Measurements from ENCODE around the gene ENTPD3. TPM values are rescaled to one million over a fixed set of nuclear protein-coding genes. Genes with fewer than 3 reads are reported as not detected.

The ENTPD3 gene, protein sequence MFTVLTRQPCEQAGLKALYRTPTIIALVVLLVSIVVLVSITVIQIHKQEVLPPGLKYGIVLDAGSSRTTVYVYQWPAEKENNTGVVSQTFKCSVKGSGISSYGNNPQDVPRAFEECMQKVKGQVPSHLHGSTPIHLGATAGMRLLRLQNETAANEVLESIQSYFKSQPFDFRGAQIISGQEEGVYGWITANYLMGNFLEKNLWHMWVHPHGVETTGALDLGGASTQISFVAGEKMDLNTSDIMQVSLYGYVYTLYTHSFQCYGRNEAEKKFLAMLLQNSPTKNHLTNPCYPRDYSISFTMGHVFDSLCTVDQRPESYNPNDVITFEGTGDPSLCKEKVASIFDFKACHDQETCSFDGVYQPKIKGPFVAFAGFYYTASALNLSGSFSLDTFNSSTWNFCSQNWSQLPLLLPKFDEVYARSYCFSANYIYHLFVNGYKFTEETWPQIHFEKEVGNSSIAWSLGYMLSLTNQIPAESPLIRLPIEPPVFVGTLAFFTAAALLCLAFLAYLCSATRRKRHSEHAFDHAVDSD
- not detected in 2 replicates for total RNA-seq (2014; rRNA removed; shearing (Covaris generic))
- polyA plus RNA-seq (2015; cell fraction: cytosol; rRNA removed) = not detected in 2 replicates
- polyA plus RNA-seq (2015; cell fraction: nucleus; rRNA removed) = not detected in 2 replicates

DNA sequence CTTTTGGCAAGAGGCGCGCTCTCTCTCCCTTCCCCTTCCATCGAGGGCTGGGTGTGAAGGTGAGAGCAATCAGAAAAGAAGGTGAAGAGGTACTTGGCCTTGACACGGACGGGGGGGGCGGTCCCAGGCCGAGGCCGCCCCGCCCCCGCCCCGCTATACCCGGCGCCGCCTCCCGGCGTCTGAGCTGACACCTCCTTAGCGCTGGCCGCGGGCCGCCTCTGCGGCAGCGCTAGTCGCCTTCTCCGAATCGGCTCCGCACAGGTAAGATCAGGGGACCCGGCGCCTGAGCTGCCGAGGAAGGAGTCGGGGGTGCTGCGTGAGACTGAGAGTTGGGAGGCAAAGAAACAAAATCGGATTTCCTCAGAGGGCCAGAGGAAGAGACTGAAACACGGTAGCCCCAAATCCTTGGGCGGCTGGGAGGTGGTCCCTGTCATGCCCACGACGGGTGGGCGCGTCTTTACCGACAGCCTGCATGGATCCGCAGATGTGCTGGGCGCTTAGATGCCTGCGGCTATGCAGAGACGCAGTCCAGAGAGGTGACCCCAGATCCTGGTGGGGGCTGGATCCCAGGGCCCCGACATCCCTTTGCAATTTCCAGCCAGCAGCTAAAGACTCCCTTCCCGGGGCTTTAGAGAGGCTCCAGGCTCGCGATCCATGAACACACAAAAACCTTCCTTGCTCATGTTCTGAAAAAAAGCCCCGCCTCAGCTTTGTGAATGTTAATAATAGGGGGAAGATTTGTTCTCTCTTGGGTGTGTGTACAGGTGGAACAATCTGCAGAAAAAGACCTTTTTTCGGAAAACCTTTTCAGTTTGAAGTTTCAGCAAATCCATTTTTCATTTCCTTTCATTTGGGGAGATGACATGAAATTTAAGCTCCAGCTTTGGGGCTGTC lies at the start of gene ENTPD3:
ENTPD3 (plus strand) TSS at position 184 of the 894 bp plus-strand sequence. CDS start 874 bp downstream, outside the sequence.
- DNase-seq (ENCODE audit: low read depth) = no peak

DNA sequence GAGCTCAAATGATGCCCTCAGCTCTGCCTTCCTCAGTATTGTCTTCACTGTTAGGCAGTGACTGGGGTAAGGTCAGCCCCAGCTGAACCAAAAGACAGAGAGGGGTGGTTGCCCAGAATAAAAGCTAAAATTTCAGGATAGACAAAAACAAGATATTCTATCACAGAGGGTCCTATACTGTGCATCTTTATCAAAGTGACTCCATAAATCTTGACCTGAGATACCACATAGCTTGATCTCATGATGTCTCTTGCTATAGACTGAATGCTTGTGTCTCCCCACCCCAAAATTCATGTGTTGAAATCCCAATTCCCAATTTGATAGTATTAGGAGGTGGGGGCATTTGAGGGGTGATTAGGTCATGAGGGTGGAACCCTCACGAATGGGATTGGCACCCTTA lies 47.1 kb upstream of the ENTPD3 start:
- DNase-seq (ENCODE audit: low read depth) = no peak

DNA sequence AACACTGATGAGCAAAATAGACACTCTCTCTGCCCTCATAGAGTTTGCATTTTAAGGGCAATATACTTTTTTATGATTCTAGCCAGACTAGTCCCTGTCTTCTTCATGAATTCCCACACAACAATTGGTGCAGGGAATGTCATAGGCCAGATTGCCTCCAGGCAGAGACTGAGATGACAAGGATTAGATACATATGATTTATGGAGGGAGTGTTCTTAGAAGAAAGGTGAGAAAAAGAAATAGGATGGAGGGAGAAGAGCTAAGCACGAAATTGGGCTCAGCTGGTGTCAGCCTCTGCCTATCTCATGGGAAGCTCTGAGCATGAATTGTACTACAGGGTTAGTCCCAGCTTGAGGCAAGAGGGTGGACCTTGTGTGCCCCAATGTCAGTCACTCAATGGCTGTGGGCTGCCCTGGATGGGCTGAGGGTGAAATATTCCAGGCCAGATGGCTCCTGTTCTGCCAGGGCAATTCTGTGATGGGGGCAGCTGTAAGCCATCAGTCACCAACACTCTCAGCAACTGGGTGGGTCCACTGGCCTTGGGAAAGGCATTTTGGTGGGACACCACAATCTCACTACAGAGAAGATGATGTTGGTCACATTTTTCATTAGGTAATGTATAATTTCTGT lies 46.3 kb upstream of the ENTPD3 start:
- DNase-seq (ENCODE audit: low read depth) = no peak

DNA sequence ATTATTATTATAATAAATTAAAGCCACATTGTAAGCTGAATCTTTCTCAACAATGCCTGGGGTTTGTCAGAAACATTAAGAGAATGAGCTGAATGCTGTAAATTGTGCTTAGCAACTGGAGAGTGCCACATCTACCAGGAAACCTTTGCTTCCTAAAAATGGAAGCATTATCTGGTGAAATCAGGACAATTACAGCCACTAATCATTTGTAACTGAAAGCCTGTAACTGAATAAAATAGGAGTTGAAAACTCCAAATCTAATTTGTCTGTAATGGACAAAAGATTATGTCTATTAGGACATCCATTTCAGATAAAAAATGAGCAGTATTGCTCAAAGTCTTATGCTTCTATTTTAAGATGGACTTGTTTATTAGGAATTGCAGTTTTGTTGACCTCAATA lies 45.3 kb upstream of the ENTPD3 start:
- no peak for DNase-seq (ENCODE audit: low read depth)

DNA sequence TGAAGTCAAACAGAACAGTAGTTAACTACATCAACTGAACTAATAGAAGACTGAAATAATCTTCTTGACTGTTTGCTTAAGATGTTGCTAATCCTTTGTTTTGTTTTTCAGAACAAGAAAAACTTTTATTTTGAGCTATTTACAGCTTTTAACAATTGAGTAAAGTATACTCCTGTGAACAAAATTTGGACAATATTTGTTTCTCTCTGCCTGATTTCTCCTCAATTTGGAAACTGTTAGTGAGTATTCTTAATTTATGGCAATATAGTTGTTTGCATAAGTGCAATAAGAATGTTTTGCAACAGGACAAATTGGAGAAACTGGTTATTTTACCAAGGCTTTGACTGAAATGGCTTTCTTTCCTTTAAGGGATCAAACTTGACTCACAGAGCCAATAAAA lies 36.5 kb upstream of the ENTPD3 start:
- no peak for DNase-seq (ENCODE audit: low read depth)

DNA sequence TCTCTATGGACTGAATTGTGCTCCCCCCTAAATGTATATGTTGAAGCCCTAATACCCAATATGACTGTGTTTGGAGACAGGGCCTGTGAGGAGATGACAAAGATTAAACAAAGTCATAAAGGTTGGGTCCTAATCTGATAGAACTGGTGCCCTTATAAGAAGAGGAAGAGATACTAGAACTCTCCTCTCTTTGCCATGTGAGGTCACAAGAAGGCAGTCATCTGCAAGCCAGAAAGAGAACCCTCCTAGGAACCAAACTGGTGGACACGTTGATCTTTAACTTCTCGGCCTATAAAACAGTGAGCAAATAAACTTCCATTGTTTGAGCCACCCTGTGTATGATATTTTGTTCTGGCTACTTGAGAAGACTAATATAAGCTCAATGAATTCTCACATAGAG lies 31.6 kb upstream of the ENTPD3 start:
- DNase-seq (ENCODE audit: low read depth) = no peak

DNA sequence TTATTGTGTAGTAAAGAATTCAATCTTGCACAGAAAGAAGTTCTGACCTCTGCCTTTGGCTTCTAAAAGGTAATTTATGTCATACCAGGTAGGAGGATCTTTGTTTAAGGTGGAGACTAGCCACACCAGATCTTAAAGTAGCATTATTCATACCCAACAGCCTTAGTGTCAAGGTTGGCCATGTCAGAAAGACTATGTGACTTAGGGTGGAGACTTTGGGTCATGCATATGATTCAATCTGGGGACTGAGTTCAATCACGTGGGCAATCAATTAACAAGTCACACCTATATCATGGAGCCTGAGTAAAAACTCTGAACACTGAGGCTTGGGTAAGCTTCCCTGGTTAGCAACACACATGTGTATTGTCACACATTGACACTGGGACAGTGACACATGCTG lies 28.5 kb upstream of the ENTPD3 start:
- no peak for DNase-seq (ENCODE audit: low read depth)

DNA sequence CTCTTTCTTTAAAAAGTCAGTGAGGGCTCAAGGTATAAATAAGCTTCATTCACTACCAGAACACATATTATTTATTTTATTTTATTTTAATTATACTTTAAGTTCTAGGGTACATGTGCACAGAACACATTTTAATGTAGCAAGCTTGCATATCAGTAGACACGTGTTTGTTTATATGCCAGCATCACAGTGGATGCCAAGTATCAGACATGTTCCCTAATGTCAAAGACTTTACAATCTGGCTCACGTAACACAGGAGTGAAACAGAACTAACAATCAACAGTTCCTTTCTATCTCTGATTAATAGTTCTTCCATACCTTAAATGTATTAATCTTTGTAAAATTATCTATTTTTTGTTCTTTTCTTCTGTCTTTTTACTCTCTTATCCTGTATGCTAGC lies 23.3 kb upstream of the ENTPD3 start:
- DNase-seq (ENCODE audit: low read depth) = no peak

DNA sequence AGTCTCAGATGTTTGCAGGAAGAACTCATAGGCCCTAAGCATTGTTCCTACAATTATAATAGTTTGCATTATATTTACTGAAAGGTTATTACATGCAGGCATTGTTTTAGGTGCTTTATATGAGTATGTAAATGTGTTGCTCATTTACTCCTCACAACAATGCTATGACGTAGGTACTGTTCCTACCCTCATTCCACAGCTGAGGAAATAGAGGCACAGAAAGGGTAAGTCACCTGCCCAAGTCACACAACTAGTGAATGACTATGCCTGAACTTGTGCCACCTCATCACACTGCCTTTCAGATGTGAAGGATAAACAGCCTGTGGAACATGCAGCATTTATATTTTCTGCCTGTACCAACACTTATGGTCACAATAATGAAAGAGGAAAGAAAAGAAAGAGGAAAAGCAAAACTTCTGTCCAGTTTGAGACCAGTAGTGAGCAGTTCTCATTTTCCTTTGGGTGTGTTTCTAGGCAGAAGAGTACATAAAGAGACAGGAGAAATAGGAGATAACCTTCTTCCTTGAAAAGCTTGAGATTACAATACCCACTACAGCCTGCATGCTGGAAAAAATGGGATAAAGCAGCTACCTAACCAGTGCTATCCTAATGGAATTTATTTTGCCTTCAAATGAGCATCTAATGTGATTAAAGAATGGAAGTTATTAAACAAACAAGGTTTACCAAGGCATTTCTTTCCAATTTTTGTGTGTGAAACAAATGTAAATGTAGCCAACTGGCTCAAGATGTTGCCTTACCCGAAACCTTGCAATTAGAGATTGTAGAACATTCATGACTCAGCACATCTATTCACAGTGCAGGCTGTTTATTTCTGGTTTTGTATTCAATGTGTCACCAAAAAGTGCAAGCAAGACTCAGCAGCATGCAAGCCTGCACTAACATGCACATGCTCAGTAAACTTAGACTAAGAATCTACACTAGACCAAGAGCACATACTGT lies 20.5 kb upstream of the ENTPD3 start:
- peak; percentile 27 for DNase-seq (ENCODE audit: low read depth)

DNA sequence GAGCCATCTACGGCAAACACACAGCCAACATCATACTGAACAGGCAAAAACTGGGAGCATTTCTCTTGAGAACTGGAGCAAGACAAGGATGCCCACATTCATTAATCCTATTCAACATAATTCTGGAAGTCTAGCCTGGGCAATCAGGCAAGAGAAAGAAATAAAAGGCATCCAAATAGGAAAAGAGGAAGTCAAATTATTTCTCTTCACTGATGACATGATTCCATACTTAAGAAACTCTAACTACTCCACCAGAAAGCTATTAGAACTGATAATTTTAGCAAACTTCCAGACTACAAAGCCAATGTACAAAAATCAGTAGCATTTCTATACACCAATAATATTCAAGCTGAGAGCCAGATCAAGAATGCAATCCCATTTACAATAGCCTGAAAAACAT lies 17.3 kb upstream of the ENTPD3 start:
- no peak for DNase-seq (ENCODE audit: low read depth)

DNA sequence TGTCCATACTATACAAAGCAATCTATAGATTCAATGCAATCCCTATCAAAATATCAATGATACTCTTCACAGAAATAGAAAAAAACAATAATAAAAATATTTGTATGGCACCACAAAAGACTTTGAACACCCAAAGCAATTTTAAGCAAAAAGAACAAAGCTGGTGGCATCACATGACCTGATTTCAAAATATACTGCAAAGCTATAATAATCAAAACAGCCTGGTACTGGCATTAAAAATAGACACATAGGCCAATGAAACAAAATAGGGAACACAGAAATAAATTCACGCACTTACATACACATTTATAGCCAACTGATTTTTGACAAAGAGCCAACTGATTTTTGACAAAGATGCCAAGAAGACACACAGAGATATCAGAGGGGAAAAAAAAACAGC lies 9.2 kb upstream of the ENTPD3 start:
- no peak for DNase-seq (ENCODE audit: low read depth)

DNA sequence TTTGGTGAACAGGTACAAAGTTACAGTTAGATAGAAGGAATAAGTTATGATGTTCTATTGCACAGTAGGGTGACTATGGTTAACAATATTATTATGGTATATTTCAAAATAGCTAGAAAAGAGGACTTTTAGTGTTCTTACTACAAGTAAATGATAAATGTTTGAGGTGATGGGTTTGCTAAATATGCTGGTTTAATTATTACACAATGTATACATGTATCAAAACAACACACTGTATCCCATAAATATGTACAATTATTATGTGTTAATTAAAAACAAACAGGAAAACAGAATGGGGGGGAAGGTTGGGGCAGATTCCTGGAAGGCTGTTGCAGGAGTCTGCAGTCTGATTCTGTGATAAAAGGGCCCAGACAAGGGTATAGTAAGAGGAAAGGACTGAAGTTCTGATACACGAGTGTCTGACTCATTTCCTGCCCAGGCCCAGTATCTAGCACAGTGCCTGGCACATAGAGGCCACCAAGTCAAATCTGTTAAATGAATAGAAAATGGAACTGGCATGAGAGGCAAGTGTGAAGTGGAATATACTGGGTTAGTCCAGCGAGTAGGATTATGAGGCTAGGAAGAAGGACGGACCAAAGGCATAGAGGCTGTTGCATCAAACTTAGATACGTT lies 7.2 kb upstream of the ENTPD3 start:
- DNase-seq (ENCODE audit: low read depth) = peak; percentile 46

DNA sequence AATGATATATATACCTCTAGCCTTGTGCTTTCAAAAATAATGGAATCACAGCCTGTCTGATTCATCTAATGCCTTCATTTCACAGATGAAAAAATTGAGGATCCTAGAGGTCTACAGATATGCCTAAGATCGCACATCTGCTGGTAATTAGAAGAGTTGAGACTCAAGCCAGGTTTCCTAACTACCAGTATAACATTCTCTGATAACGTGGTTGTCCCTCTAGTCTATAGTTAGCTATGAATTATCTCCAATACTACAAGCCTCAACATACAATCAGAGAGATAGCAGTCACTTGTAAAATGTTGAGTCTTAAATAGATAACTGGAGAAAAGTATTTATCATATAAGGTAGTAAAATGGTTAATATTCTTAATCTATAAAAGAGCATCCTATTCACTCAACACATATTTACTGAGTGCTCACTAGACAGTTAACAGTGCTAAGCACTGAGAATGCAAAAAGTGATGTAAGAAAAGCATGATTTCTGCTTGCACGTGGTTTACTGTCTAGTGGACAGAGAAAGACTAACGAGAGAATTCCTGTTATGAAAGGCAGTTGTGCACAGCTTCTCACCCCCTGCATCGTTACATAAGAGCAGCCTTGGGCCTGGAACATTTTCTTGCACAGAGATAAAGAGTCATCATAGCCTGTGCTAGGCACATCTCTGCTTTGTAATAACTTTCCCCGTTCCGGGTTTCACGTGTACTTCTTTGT lies 4.9 kb upstream of the ENTPD3 start:
- DNase-seq (ENCODE audit: low read depth) = no peak

DNA sequence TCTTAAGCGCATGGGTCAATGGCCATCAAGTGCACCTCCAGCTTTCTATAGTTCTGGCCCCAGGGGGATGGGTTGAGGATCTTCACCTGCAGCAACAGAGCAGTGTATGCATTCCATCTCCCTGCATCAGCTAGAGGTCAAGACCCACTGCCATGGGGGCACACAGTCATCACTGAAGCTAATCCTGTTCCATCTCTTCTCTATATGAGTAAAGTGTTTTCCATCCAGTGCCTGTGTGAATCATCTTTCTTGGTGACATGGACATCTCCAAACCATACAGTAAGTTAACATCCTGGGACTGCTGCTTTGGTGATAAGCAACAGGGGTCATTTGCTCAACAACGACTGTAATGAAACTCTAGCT lies 4.4 kb upstream of the ENTPD3 start:
- DNase-seq (ENCODE audit: low read depth) = peak; percentile 77

DNA sequence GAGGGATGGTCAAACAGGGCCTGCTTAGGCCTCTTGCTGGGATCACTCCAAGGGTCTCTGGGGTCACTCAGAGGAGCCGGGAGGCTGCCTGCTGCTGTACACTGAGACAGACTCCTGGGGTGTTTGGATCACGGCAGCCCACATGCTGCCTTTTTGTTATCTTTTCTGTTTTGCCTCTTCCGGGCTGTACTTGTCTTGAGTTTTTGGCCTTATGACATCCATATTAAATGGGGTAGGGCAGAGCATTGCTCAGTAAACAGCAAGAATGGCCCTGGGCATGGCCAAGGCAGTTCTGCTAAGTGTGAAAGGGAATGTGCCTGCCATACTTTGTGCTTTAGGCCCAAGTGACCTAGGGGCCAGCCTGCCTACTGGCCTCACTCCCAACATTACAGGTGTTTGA lies 771 bp upstream of the ENTPD3 start:
- no peak for DNase-seq (ENCODE audit: low read depth)

DNA sequence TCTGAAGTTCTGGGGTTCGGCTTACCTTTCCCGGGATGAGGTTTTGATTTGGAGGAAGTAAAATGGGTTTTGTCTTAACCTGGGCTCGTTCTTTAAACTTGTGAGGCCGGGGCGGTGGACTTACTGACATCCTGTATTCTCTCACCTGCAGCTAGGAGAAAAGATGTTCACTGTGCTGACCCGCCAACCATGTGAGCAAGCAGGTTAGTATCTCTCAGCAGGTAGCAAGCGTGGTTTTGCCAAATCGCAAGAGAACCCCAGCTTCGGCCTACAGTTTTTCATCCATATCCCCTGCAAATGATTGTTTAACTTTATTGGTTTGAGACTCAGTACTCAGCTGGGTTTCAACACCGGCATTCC lies 891 bp downstream of the ENTPD3 start:
- DNase-seq (ENCODE audit: low read depth) = no peak

DNA sequence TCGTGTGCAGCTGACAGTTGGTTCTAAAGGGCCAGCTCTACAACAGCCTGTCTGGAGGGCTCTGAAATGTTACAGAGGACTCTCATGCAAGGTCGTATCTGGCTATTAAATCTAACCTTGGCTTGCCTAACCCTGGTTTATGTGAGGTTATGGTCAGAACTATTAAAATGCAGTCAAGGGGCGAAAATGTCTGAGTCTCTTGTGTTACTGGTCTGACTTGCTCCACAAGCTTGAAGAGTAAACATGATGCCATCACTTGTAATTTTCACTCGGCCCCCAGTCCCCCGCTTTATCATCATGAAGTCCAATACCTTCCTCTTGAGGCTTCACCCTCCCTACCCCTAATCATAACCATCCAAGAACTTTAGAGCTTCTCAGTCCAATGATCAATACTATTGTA lies 9.4 kb downstream of the ENTPD3 start:
- DNase-seq (ENCODE audit: low read depth) = no peak

DNA sequence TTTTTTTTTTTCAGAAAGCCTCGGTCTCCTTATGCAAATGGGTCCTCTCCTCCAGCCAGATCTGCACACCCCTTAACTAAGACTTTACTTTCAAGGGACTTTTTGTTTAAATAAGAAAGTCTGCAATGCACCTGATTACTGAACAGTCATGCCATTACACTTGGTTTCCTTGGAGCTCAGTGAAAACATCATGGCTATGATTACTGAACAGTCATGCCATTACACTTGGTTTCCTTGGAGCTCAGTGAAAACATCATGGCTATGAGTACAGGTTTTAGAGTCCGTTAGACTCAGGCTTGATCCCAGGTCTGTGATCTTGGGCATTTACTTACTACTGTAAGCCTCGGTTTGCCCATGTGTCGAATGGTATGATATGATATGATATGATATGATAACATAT lies 10.1 kb downstream of the ENTPD3 start:
- no peak for DNase-seq (ENCODE audit: low read depth)

DNA sequence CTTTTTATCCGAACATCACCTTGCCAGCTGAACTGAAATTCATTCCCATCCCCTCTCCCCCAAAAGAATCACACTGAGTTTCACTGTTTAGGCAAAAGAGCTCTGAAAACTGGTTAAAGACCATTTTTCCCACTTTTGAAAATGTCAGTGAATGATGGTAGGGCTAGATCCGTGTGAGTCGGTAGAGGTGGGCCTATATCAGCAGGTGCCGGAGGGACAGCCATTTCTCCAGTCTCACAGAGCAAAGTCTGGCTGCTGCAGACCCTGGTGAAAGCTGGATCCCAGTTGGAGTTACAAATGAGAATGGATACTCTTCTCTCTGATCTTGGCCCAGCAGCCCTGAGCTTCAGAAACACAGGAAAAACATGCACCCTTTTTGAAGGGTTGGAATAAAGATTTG lies 10.9 kb downstream of the ENTPD3 start:
- DNase-seq (ENCODE audit: low read depth) = no peak
